Nephron progenitor cell (in vitro differentiated cells): ENCODE measurements around the gene ZEB2.

Source experiments
- DNase-seq: peaks from one replicate; pipeline ENCODE4 v3.0.0; 2021
- H3K27ac Mint-ChIP-seq: 2 replicates; pipeline ENCODE4 v1.8.0; 2021; ENCODE audit warnings: mild to moderate bottlenecking, moderate library complexity, mixed read lengths
- H3K27me3 Mint-ChIP-seq: 2 replicates; pipeline ENCODE4 v1.8.0; 2021; ENCODE audit warnings: mild to moderate bottlenecking, low read depth, mixed read lengths; ENCODE audit not compliant: poor library complexity
- H3K36me3 Mint-ChIP-seq: 2 replicates; pipeline ENCODE4 v1.8.0; 2021; ENCODE audit warnings: low read depth, mixed read lengths
- H3K4me1 Mint-ChIP-seq: 2 replicates; pipeline ENCODE4 v1.8.0; 2021; ENCODE audit warnings: mixed read lengths
- H3K4me3 Mint-ChIP-seq: 2 replicates; pipeline ENCODE4 v1.8.0; 2021; ENCODE audit warnings: mild to moderate bottlenecking, moderate library complexity, mixed read lengths
- H3K9me3 Mint-ChIP-seq: 2 replicates; pipeline ENCODE4 v1.8.0; 2021; ENCODE audit warnings: mild to moderate bottlenecking, moderate library complexity, mixed read lengths
- CTCF ChIP-seq: fragments of 200-600 bp; sonication (generic); IDR thresholded peaks from 2 replicates; pipeline ENCODE4 v1.5.0; 2021; ENCODE audit warnings: antibody characterized with exemption

Gene ZEB2

GRCh38 chr2:144446136-144446535, 73.8 kb downstream of the ZEB2 start:
- H3K4me1 Mint-ChIP-seq: peaks cover 66% of the 10 kb centered on the region
- peaks cover 6% of the 10 kb centered on the region for H3K9me3 Mint-ChIP-seq
- peak overlapping the region; percentile 18 for H3K27ac Mint-ChIP-seq
- H3K27me3 Mint-ChIP-seq: no peaks in the 10 kb centered on the region
- DNase-seq: no peak
- no peak overlapping the region for H3K4me3 Mint-ChIP-seq
- peaks cover 24% of the 10 kb centered on the region for H3K36me3 Mint-ChIP-seq
- TF ChIP-seq CTCF: no peak

- TF ChIP-seq CTCF: no peak
- Mint-ChIP-seq H3K9me3 (peaks cover 6% of the 10 kb centered on the region), H3K4me1 (peaks cover 67% of the 10 kb centered on the region), H3K27ac (peak overlapping the region; percentile 34), H3K27me3 (no peaks in the 10 kb centered on the region), H3K4me3 (no peak overlapping the region), H3K36me3 (peaks cover 24% of the 10 kb centered on the region)
- no peak for DNase-seq
These were observed 74.7 kb downstream of the ZEB2 start for GRCh38 chr2:144445196-144445595.

DNA sequence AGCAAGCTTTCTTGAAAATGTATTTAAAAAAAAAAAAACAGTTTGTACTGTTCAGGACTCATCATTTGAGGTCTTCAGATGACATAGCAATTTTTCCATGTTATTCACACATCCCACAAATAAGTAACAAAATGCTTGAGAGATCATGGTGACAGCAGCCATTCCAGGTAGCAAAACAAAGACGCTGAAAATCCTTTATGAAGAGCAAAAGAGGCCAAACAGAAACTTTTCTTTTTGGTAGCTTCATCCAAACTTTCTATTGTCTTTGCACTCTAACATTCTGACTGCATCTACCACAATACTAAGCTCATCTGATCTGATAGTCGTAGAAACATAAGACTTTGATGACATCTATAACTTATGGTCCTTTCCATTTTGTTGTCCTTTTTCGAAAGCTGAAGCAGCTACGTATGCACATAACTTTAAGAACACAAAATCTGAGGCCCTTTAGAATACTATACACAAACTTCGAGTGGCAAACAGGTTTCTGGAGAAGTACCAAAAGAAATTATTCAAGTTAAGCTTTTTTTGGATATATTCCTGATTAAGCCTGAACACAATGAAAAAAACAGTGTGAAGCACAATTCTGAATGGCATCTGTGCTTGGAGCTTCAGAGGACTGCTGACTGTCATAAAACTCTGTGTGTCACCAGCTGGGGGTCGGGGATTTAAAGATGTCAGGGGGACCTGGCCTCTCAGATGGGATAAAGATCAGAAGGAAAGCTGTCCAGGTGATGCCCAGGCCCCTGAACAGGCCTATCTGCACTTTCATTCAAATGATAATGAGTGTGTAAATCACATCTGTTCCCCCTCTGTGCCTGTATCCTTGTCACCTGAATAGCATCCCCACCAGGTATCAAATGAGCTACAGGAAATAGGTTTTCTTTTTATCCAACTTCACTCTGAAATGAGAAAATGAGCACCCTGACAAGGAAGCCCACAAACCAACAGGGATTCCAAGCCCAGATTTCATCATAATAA, 75.8 kb downstream of the ZEB2 start:
- Mint-ChIP-seq H3K36me3 (peaks cover 24% of the 10 kb centered on the region), H3K27ac (peak overlapping the region; percentile 76), H3K9me3 (peaks cover 6% of the 10 kb centered on the region), H3K4me3 (no peak overlapping the region), H3K4me1 (peaks cover 70% of the 10 kb centered on the region), H3K27me3 (no peaks in the 10 kb centered on the region)
- no peak for DNase-seq
- TF ChIP-seq CTCF: no peak

- TF ChIP-seq CTCF: no peak
- no peaks in the 10 kb centered on the region for H3K27me3 Mint-ChIP-seq
- H3K27ac Mint-ChIP-seq: peak overlapping the region; percentile 46
- no peaks in the 10 kb centered on the region for H3K9me3 Mint-ChIP-seq
- H3K36me3 Mint-ChIP-seq: peaks cover 29% of the 10 kb centered on the region
- no peak for DNase-seq
- H3K4me3 Mint-ChIP-seq: peak overlapping the region; percentile 9
- peaks cover 74% of the 10 kb centered on the region for H3K4me1 Mint-ChIP-seq
These were observed 78.2 kb downstream of the ZEB2 start for GRCh38 chr2:144441711-144442141.

DNA sequence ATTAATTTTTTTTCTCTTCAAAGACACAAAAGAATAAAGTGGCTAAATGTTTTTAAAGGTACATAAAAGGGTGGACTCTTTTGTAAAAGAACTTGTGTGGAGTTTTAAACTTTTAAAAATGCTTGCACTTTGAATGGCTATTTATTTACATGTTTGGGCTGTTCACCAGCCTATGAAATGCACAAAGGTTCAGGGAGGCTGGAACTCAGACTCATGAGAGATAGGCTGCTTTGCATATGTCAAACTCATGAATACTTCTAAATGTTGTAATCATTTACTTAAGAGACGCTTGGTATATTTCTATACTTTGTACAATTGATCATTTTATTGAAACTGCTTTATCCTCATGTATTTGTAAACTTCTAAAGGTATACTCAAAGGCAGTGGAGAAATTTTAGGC, 79.9 kb downstream of the ZEB2 start:
- Mint-ChIP-seq H3K27ac (peak overlapping the region; percentile 27), H3K4me3 (no peak overlapping the region), H3K4me1 (peaks cover 66% of the 10 kb centered on the region)

More for the DNA sequence above, 79.9 kb downstream of the ZEB2 start:
- no peaks in the 10 kb centered on the region for H3K27me3 Mint-ChIP-seq
- TF ChIP-seq CTCF: no peak
- no peak for DNase-seq
- H3K9me3 Mint-ChIP-seq: no peaks in the 10 kb centered on the region
- peaks cover 33% of the 10 kb centered on the region for H3K36me3 Mint-ChIP-seq
